ENCODE data around the gene LRCH3.

Gene LRCH3

DNA sequence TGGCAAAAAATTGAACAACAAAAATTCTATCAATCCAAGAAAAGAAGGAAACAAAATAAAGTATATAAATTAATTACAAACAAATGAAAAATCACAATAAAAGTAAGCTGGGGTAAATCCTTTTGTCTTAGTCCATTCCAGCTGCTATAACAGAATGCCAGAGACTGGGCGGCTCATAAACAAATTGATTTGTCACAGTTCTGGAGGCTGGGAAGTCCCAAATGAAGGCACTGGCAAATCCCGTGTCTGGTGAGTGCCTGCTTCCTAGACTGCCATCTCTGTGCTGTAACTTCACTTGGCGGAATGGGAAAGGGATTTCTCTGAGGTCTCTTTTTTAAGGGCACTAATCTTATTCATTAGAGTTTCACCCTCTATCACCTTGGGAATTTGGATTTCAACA lies 105.4 kb downstream of the LRCH3 start:
- Histone ChIP-seq H3K27ac (ENCODE audit: low read depth, low read length) (no peak overlapping the region), H3K79me2 (ENCODE audit: control insufficient read depth, low read length) (no peaks in the 10 kb centered on the region; the same call in 1 of the 2 replicates), H3K4me1 (ENCODE audit: control insufficient read depth, low read length) (no peaks in the 10 kb centered on the region), H3K4me2 (ENCODE audit: low read length) (no peak overlapping the region), H3K9me2 (replicated peaks; ENCODE audit: control insufficient read depth, low read length) (no peaks in the 10 kb centered on the region), H3K36me3 (ENCODE audit: control insufficient read depth, low read length) (no peaks in the 10 kb centered on the region), H3K4me3 (ENCODE audit: low read length) (no peak overlapping the region), H3K27me3 (ENCODE audit: control insufficient read depth, low read length) (no peaks in the 10 kb centered on the region), H3K9me3 (ENCODE audit: control insufficient read depth, insufficient read depth, low read length) (no peaks in the 10 kb centered on the region), H4K20me1 (ENCODE audit: control insufficient read depth, insufficient read depth, low read depth, low read length) (no peaks in the 10 kb centered on the region), H3F3A (ENCODE audit: control insufficient read depth, insufficient read depth) (no peaks in the 10 kb centered on the region)
- TF ChIP-seq, protein P1, sequence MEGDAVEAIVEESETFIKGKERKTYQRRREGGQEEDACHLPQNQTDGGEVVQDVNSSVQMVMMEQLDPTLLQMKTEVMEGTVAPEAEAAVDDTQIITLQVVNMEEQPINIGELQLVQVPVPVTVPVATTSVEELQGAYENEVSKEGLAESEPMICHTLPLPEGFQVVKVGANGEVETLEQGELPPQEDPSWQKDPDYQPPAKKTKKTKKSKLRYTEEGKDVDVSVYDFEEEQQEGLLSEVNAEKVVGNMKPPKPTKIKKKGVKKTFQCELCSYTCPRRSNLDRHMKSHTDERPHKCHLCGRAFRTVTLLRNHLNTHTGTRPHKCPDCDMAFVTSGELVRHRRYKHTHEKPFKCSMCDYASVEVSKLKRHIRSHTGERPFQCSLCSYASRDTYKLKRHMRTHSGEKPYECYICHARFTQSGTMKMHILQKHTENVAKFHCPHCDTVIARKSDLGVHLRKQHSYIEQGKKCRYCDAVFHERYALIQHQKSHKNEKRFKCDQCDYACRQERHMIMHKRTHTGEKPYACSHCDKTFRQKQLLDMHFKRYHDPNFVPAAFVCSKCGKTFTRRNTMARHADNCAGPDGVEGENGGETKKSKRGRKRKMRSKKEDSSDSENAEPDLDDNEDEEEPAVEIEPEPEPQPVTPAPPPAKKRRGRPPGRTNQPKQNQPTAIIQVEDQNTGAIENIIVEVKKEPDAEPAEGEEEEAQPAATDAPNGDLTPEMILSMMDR (IDR thresholded peaks at IDR 0.05; ENCODE audit: low read depth, low read length, poor library complexity, severe bottlenecking): no peak
- no peak for TF ChIP-seq EZH2phosphoT487 (IDR thresholded peaks at IDR 0.05; ENCODE audit: borderline replicate concordance, low read length)

DNA sequence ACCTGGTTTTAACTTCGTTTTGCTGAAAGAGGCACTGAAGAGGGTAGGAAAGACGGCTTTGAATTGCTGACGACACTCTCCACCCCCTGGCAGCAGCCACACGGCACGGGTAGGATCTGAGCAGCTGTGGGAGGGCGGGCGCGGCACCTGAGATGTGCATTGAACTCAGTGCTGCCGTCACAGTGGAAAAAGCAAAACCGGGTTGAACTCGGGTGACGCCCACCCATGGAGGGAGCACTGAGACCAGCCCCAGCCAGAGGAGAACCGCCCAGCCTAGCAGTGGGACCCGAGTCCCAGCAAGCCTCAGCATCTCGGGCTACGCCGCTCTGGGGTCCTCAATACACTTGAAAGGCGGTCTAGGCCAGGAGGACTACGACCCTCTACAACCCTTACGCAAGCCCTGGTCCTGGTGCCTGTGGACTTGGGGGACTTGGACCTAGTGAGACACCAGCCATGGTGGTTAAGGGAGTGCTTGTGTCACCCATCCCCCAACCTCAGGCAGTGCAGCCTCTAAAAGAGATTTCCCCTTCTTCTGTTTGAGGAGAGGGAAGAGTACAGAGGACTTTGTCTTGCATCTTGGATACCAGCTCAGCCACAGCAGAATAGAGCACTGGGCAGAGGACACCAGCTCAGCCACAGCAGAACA lies 108.9 kb downstream of the LRCH3 start:
- H3F3A ChIP-seq (ENCODE audit: control insufficient read depth, insufficient read depth): no peaks in the 10 kb centered on the region
- no peaks in the 10 kb centered on the region for H3K36me3 ChIP-seq (ENCODE audit: control insufficient read depth, low read length)
- TF ChIP-seq EZH2phosphoT487 (IDR thresholded peaks at IDR 0.05; ENCODE audit: borderline replicate concordance, low read length): no peak
- TF ChIP-seq, protein P1 (IDR thresholded peaks at IDR 0.05; ENCODE audit: low read depth, low read length, poor library complexity, severe bottlenecking): no peak
- no peaks in the 10 kb centered on the region for H3K4me1 ChIP-seq (ENCODE audit: control insufficient read depth, low read length)
- H3K9me2 ChIP-seq (replicated peaks; ENCODE audit: control insufficient read depth, low read length): no peaks in the 10 kb centered on the region
- H3K27ac ChIP-seq (ENCODE audit: low read depth, low read length): no peak overlapping the region
- H3K27me3 ChIP-seq (ENCODE audit: control insufficient read depth, low read length): no peaks in the 10 kb centered on the region
- H3K9me3 ChIP-seq (ENCODE audit: control insufficient read depth, insufficient read depth, low read length): no peaks in the 10 kb centered on the region
- H3K79me2 ChIP-seq (ENCODE audit: control insufficient read depth, low read length): no peaks in the 10 kb centered on the region; the same call in 1 of the 2 replicates
- H3K4me2 ChIP-seq (ENCODE audit: low read length): no peak overlapping the region
- no peak overlapping the region for H3K4me3 ChIP-seq (ENCODE audit: low read length)
- no peaks in the 10 kb centered on the region for H4K20me1 ChIP-seq (ENCODE audit: control insufficient read depth, insufficient read depth, low read depth, low read length)

DNA sequence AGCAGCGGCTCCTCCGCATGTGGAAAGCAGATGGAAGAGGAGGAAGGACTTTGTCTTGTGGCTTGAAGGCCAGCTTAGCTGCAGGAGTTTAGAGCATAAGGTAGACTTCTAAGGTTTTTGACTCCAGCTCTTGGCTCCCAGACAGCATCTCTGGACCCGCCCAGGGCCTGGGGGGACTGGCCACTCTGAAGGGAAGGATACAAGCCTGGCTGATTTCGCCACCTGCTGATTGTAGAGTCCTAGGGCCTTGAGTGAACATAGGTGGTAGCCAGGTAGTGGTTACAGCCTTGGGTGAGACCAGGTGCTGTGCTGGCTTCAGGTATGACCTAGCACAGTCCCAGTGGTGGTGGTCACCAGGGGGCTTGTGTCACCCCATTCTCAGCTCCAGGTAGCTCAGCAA lies 110.6 kb downstream of the LRCH3 start:
- H3K9me2 ChIP-seq (replicated peaks; ENCODE audit: control insufficient read depth, low read length): no peaks in the 10 kb centered on the region

More for the DNA sequence above, 110.6 kb downstream of the LRCH3 start:
- Histone ChIP-seq H3K27me3 (ENCODE audit: control insufficient read depth, low read length) (no peaks in the 10 kb centered on the region), H3K27ac (ENCODE audit: low read depth, low read length) (no peak overlapping the region), H4K20me1 (ENCODE audit: control insufficient read depth, insufficient read depth, low read depth, low read length) (no peaks in the 10 kb centered on the region), H3K4me3 (ENCODE audit: low read length) (no peak overlapping the region), H3K79me2 (ENCODE audit: control insufficient read depth, low read length) (no peaks in the 10 kb centered on the region; the same call in 1 of the 2 replicates), H3F3A (ENCODE audit: control insufficient read depth, insufficient read depth) (no peaks in the 10 kb centered on the region), H3K9me3 (ENCODE audit: control insufficient read depth, insufficient read depth, low read length) (no peaks in the 10 kb centered on the region), H3K4me2 (ENCODE audit: low read length) (no peak overlapping the region), H3K36me3 (ENCODE audit: control insufficient read depth, low read length) (no peaks in the 10 kb centered on the region), H3K4me1 (ENCODE audit: control insufficient read depth, low read length) (no peaks in the 10 kb centered on the region; the same call in 1 of the 2 replicates)
- TF ChIP-seq EZH2phosphoT487 (IDR thresholded peaks at IDR 0.05; ENCODE audit: borderline replicate concordance, low read length): no peak
- TF ChIP-seq, protein P1 (IDR thresholded peaks at IDR 0.05; ENCODE audit: low read depth, low read length, poor library complexity, severe bottlenecking): no peak
